CD4-positive, CD25-positive, alpha-beta regulatory T cell (primary cell): ENCODE measurements around the gene LCAT. TPM values are rescaled to one million over a fixed set of nuclear protein-coding genes. Genes with fewer than 3 reads are reported as not detected.
"Not testable (repeated sequence)": the region's sequence is repeated elsewhere in the genome, so short reads cannot be mapped to it uniquely, and the experiment has no call there.

Experiments
- ATAC-seq, 2 donors: fragments of 150-1000 bp; cut with Tn5 transposase; one replicate each; pipeline ENCODE4 v1.10.0; 2021; ENCODE audit warnings: low read depth in 2 of 2, moderate number of reproducible peaks in 2 of 2, moderate library complexity in 1 of 2
- DNase-seq, 3 donors: peaks; one replicate each; pipeline versions ENCODE4 v3.0.0 to v3.0.0-alpha.2; 2012 to 2022; ENCODE audit warnings: mixed read lengths in 1 of 3
- H3K27ac ChIP-seq: one replicate; pipeline ENCODE4 v1.7.0; 2013; ENCODE audit warnings: mild to moderate bottlenecking, low read length; ENCODE audit not compliant: insufficient read depth, poor library complexity, severe bottlenecking
- H3K27me3 ChIP-seq: one replicate; pipeline ENCODE4 v1.7.0; 2013; ENCODE audit warnings: low read length; ENCODE audit not compliant: control insufficient read depth, insufficient read depth
- H3K36me3 ChIP-seq: one replicate; pipeline ENCODE4 v1.7.0; 2013; ENCODE audit warnings: mild to moderate bottlenecking, low read length, moderate library complexity; ENCODE audit not compliant: control insufficient read depth, insufficient read depth
- H3K4me1 ChIP-seq: 2 replicates; pipeline ENCODE4 v1.7.0; 2013; ENCODE audit warnings: mild to moderate bottlenecking, low read length; ENCODE audit not compliant: insufficient read depth, control insufficient read depth, poor library complexity, severe bottlenecking
- H3K4me3 ChIP-seq: one replicate; pipeline ENCODE4 v1.7.0; 2013; ENCODE audit warnings: low read depth, mild to moderate bottlenecking, low read length, moderate library complexity
- H3K9me3 ChIP-seq, 2 experiments: 1 replicate in 1 of 2; 2 replicates in 1 of 2; pipeline ENCODE4 v1.7.0; 2013; ENCODE audit warnings: low read length in 2 of 2, mild to moderate bottlenecking in 1 of 2, moderate library complexity in 1 of 2; ENCODE audit not compliant: control insufficient read depth in 2 of 2
- H3K27ac Mint-ChIP-seq, 3 donors: one replicate each; pipeline ENCODE4 v1.8.0; 2020 to 2022; ENCODE audit warnings: mild to moderate bottlenecking in 3 of 3, mixed read lengths in 3 of 3, moderate library complexity in 2 of 3
- H3K27me3 Mint-ChIP-seq: one replicate; pipeline ENCODE4 v1.8.0; 2022; ENCODE audit warnings: mild to moderate bottlenecking, mixed read lengths
- H3K36me3 Mint-ChIP-seq: one replicate; pipeline ENCODE4 v1.8.0; 2020; ENCODE audit warnings: mixed read lengths
- H3K4me1 Mint-ChIP-seq, 4 donors: one replicate each; pipeline ENCODE4 v1.8.0; 2020 to 2022; ENCODE audit warnings: mixed read lengths in 4 of 4, mild to moderate bottlenecking in 1 of 4
- H3K4me3 Mint-ChIP-seq, 4 donors: one replicate each; pipeline ENCODE4 v1.8.0; 2020 to 2022; ENCODE audit warnings: mild to moderate bottlenecking in 4 of 4, mixed read lengths in 4 of 4, moderate library complexity in 3 of 4
- H3K9me3 Mint-ChIP-seq, 7 donors: one replicate each; pipeline ENCODE4 v1.8.0; 2020 to 2022; ENCODE audit warnings: mixed read lengths in 7 of 7, mild to moderate bottlenecking in 3 of 7, moderate library complexity in 2 of 7
- polyA plus RNA-seq, 4 donors: library from polyadenylated mRNA; unstranded; fragments of 300-500 nt; fragmentation: Illumina TruSeq; gene quantifications; one replicate each; pipeline ENCODE4 v1.2.3, GENCODE V29; 2021
- total RNA-seq: library from RNA; stranded (reverse); gene quantifications from one replicate; pipeline ENCODE4 v1.2.3, GENCODE V29; 2022

LCAT gene
- total and polyA plus RNA-seq, 5 donors from 2014 or later, result 0.25 to 11.0 (median 0.76) TPM

DNA sequence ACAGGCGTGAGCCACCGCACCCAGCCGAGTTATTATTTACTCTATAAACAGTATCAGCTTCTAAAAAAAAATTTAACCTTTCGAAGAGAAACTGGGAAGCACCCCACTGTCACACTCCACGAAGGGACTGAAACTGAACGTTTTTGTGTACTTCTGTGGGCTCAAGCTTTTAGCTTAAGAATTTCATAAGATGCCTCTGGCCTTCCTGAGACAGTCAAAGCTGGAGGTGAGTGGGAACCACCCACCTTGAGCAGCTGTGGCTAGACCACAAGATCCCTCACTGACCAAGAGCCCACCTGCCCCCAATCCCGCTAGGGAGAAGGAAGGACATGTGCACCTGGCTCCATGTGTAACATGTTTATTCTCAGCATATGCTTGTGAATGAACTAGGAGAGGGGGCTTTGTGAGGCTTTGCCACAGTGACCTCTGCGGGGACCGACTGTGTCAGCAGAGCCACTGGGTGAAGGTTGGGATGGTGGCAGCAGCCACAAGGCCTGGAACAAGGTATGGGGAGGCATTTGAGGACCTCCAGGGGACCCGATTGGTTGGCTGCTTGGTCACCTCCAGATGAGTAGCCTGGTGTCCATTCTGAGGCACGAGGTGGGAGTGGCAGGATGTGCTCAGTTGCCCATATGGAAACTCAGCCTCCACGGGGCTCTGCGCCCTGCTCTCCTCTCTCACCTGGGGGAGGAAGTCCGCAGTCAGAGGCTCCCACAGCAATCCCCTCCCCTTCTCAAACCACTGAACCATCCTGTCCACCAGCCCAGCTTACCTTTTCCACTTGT, 31.6 kb upstream of the LCAT start:
- no peak overlapping the region for H3K27ac Mint-ChIP-seq

DNA sequence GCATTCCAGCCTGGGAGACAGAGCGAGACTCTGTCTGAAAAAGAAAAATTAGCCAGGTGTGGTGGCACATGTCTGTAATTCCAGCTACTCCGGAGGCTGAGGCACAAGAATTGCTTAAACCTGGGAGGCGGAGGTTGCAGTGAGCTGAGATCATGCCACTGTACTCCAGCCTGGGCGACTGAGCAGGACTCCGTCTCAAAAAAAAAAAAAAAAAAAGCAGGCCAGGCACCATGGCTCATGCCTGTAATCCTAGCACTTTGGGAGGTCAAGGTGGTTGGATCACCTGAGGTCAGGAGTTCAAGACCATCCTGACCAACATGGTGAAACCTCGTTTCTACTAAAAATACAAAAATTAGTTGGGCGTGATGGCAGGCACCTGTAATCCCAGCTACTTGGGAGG, 28.4 kb upstream of the LCAT start:
- H3K27me3 ChIP-seq, result not testable (repeated sequence)
- peak overlapping the region in 1 of 4 donors; percentile 58 for H3K4me3 Mint-ChIP-seq

More for the DNA sequence above, 31.6 kb upstream of the LCAT start:
- Mint-ChIP-seq H3K36me3 (no peaks in the 10 kb centered on the region), H3K4me3 (no peak overlapping the region), H3K27me3 (peaks cover 5% of the 10 kb centered on the region), H3K4me1 (peaks cover 0 to 5% (median 0%) of the 10 kb centered on the region in 4 donors), H3K9me3 (no peaks in the 10 kb centered on the region)
- Histone ChIP-seq H3K36me3 (no peaks in the 10 kb centered on the region), H3K27me3 (no peaks in the 10 kb centered on the region), H3K4me3 (no peak overlapping the region), H3K9me3 (no peaks in the 10 kb centered on the region), H3K27ac (no peak overlapping the region), H3K4me1 (no peaks in the 10 kb centered on the region)
- ATAC-seq (no peak), DNase-seq (no peak)

DNA sequence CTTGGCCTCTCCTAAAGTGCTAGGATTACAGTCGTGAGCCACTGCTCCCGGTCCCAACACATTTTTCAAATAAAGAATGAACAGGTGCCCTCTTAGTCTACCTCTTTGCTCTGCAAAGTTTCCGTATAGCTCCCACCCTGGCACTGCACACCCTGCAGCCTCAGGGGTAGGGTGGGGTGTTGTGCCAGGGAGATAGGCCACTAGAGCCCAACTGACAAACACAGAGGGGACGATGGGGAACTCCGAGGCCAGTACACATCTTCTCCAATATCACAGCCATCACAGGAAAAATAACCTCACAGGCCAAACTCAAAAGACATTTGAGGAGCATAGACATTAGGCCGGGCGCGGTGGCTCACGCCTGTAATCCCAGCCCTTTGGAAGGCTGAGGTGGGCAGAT, 27.2 kb upstream of the LCAT start:
- peaks cover 24% of the 10 kb centered on the region for H3K4me1 ChIP-seq
- no peaks in the 10 kb centered on the region for H3K36me3 ChIP-seq
- no peak overlapping the region for H3K27ac ChIP-seq
- Mint-ChIP-seq H3K36me3 (no peaks in the 10 kb centered on the region), H3K27me3 (peaks cover 11% of the 10 kb centered on the region), H3K9me3 (no peaks in the 10 kb centered on the region), H3K27ac (peak overlapping the region in 2 of 3 donors; percentile 65), H3K4me1 (peaks cover 5 to 27% (median 18%) of the 10 kb centered on the region in 4 donors), H3K4me3 (peak overlapping the region in 2 of 4 donors; percentile 44 to 53)
- H3K4me3 ChIP-seq, result no peak overlapping the region
- ATAC-seq (no peak), DNase-seq (no peak)
- H3K9me3 ChIP-seq, result no peaks in the 10 kb centered on the region
- no peaks in the 10 kb centered on the region for H3K27me3 ChIP-seq

More for the DNA sequence above, 28.4 kb upstream of the LCAT start:
- H3K4me3 ChIP-seq, H3K36me3 Mint-ChIP-seq, H3K27ac Mint-ChIP-seq, H3K9me3 Mint-ChIP-seq, H3K27ac ChIP-seq, H3K36me3 ChIP-seq, ATAC-seq, H3K9me3 ChIP-seq, DNase-seq: not testable (repeated sequence)
- H3K4me1 ChIP-seq, result peaks cover 13% of the 10 kb centered on the region
- Mint-ChIP-seq H3K27me3 (peaks cover 11% of the 10 kb centered on the region), H3K4me1 (peaks cover 5 to 21% (median 10%) of the 10 kb centered on the region in 4 donors)

DNA sequence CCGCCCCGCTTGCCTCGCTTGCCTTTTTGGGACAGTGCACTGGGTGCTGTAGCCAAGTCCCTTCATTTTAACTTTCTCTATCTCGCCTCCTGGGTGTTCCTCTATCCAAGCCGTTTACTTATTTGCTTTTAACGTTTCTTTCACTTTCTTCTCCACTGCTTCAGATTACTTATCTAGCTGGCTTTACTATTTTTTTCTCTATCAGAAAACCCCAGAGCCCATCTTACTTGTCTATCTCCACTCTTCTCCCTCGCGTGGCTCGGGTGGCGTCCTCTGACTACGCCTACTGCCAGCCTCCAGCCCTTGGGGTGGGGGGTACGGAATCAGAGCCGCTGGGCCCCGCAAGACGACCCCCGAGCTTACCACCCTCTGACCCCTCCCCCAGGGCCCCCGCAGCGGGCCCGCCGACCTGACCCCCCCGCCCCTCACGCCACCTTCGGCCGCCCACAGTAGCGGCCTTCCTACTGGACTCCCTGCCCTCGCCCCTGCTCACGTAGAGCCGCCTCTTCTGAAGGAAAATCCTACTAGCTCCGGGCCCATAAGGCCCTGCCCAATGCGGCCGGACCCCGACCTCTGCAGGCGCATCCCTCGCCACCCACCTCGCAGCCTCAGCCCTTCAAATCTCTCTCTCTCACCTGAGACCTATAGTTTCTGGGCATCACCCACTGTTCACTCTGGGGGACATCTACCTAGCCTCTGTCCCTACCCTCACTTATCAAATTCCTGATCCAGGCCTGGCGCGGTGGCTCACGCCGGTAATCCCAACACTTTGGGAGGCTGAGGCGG, 25.5 kb upstream of the LCAT start:
- Mint-ChIP-seq H3K27me3 (peaks cover 8% of the 10 kb centered on the region), H3K36me3 (no peaks in the 10 kb centered on the region), H3K4me1 (peaks cover 5 to 39% (median 28%) of the 10 kb centered on the region in 4 donors), H3K27ac (peak overlapping the region; percentile 90 to 94 (median 94)), H3K4me3 (peak overlapping the region; percentile 87 to 98 (median 92)), H3K9me3 (no peaks in the 10 kb centered on the region)
- Histone ChIP-seq H3K27ac (peak overlapping the region; percentile 65), H3K4me3 (peak overlapping the region; percentile 80), H3K4me1 (peaks cover 24% of the 10 kb centered on the region), H3K9me3 (no peaks in the 10 kb centered on the region), H3K27me3 (no peaks in the 10 kb centered on the region), H3K36me3 (no peaks in the 10 kb centered on the region)
- peak; percentile 6 to 17 for ATAC-seq
- peak in 2 of 3 donors; percentile 27 to 44 for DNase-seq

DNA sequence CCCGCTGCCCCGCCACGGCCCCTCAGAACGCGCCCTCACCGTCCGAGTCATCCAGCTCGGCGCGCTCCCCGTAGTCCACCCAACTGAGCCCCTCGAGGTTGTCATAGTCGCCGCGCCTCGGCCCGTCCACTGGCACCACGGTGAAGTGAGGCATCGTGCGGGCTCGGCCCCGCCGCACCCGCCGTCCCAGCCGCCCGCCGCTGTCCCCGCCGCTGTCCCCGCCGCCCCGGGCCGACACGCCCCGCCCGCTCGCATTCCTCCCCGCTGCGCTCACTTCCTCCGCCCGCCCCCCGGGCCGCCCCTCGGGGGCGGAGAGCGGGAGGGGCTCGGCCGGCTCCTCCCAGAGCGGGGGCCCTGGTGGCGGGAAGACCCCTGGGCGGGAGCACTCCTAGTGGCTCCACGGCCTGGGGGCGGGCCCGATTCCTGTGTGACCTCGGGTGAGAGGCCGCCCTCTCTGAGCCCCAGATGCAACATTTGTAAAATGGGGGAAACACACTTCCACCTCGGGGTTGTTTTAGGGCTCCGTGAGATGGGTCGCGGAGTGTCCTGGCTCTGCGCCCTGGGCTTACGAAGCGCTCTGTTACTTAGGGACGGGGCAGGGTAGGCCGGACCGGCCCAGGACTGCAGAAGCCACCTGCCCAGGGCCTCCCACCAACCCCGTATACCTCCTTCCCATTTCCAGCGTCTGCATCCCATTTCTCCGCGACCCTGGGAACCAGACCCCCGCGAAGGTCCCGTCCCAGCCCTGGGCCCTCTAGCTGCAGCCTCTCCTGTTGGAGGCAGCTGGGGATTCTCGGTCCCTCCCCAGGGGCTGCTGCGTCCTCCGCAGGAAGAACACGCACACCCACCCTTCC, 24.7 kb upstream of the LCAT start, which contains the start of gene SLC12A4:
TSS of gene SLC12A4 (minus strand) at position 238 of the 854 bp plus-strand sequence. CDS start at position 154, 84 bp downstream.
- H3K27ac ChIP-seq, result peak within 1 kb of the TSS; percentile 65
- H3K27me3 Mint-ChIP-seq, result peaks cover 5% of the 10 kb centered on the region
- peaks cover 5 to 40% (median 29%) of the 10 kb centered on the region in 4 donors for H3K4me1 Mint-ChIP-seq
- H3K27me3 ChIP-seq, result no peaks in the 10 kb centered on the region
- ATAC-seq (peak; percentile 84 to 86), DNase-seq (peak; percentile 82 to 86 (median 86))
- peak within 1 kb of the TSS; percentile 91 to 99 (median 94) for H3K27ac Mint-ChIP-seq
- H3K36me3 ChIP-seq, result no peaks in the 10 kb centered on the region
- H3K9me3 ChIP-seq, result no peaks in the 10 kb centered on the region
- peaks cover 24% of the 10 kb centered on the region for H3K4me1 ChIP-seq
- H3K9me3 Mint-ChIP-seq, result no peaks in the 10 kb centered on the region
- H3K4me3 Mint-ChIP-seq, result peak within 1 kb of the TSS; percentile 90 to 98 (median 96)
- H3K36me3 Mint-ChIP-seq, result no peaks in the 10 kb centered on the region
- H3K4me3 ChIP-seq, result peak within 1 kb of the TSS; percentile 80

DNA sequence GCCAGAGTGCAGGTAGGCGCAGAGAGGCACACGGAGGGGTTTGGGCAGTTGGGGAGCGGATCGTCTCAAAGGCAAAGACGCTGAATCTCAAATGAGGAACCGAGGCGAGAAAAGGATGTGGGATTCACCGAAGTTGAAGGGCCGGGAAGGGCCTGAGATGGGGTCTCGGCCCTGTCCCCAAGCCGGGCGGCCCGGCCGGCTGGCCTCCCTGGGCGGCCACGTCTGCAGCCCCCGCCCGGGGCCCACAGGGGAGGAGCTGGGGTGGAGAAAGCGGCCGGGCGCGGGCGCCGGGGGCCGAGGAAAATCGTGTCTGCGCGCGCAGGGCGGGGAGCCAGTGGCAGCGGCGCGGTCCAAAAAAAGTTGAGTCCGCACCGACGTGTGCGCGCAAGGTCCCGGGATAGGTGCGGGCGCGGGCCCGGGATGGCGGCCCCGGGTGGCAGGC, 24.1 kb upstream of the LCAT start:
- Mint-ChIP-seq H3K27ac (peak overlapping the region; percentile 7 to 99 (median 91)), H3K36me3 (peaks cover 1% of the 10 kb centered on the region), H3K4me1 (peaks cover 5 to 40% (median 29%) of the 10 kb centered on the region in 4 donors), H3K27me3 (peaks cover 5% of the 10 kb centered on the region), H3K9me3 (no peaks in the 10 kb centered on the region), H3K4me3 (peak overlapping the region; percentile 90 to 98 (median 96))
- Histone ChIP-seq H3K27me3 (no peaks in the 10 kb centered on the region), H3K27ac (peak overlapping the region; percentile 51), H3K9me3 (no peaks in the 10 kb centered on the region), H3K36me3 (peaks cover 2% of the 10 kb centered on the region), H3K4me3 (peak overlapping the region; percentile 72), H3K4me1 (peaks cover 24% of the 10 kb centered on the region)
- DNase-seq (peak in 1 of 3 donors; percentile 21), ATAC-seq (peak in 1 of 2 donors; percentile 12)
